WTC11 (cell line): ENCODE data around the gene KDM5A. TPM values are rescaled to one million over a fixed set of nuclear protein-coding genes. Genes with fewer than 3 reads are reported as not detected.

Experiments
- ATAC-seq: fragments of 200-7000 bp; cut with Tn5 transposase; 2 replicates; pipeline ENCODE4 v1.10.0; 2021; ENCODE audit warnings: mild to moderate bottlenecking, moderate library complexity
- CTCF ChIA-PET: fragments of 300-600 bp; sonication (Branson Sonifier 250); formaldehyde crosslinking; loops from one replicate; lab custom pipeline; 2021; ENCODE audit warnings: antibody characterized with exemption; lab: Charles Lee
- POLR2A ChIA-PET: fragments of 350-600 bp; sonication (Branson Sonifier 250); formaldehyde crosslinking; loops from one replicate; lab custom pipeline; 2021; ENCODE audit warnings: antibody characterized with exemption; lab: Charles Lee
- DNase-seq: peaks from one replicate; pipeline ENCODE4 v3.0.0; 2021; ENCODE audit warnings: low spot score
- H3K27ac Mint-ChIP-seq: 2 replicates; pipeline ENCODE4 v1.8.0; 2021; ENCODE audit warnings: mixed read lengths
- H3K27me3 Mint-ChIP-seq: 2 replicates; pipeline ENCODE4 v1.8.0; 2021; ENCODE audit warnings: low read depth, mild to moderate bottlenecking, moderate library complexity, mixed read lengths
- H3K36me3 Mint-ChIP-seq: 2 replicates; pipeline ENCODE4 v1.8.0; 2021; ENCODE audit warnings: mixed read lengths
- H3K4me1 Mint-ChIP-seq: 2 replicates; pipeline ENCODE4 v1.8.0; 2022; ENCODE audit warnings: mixed read lengths
- H3K4me3 Mint-ChIP-seq: 2 replicates; pipeline ENCODE4 v1.8.0; 2021; ENCODE audit warnings: mild to moderate bottlenecking, moderate library complexity, mixed read lengths
- H3K9me3 Mint-ChIP-seq: 2 replicates; pipeline ENCODE4 v1.8.0; 2021; ENCODE audit warnings: mixed read lengths
- CBFB ChIP-seq: sonication (generic); formaldehyde crosslinking; IDR thresholded peaks from 2 replicates; pipeline ENCODE4 v1.8.1; 2022; ENCODE audit warnings: mild to moderate bottlenecking, low read depth, missing genetic modification reagents
- CREM ChIP-seq: sonication (generic); formaldehyde crosslinking; IDR thresholded peaks from 2 replicates; pipeline ENCODE4 v1.8.1; 2022; ENCODE audit warnings: mild to moderate bottlenecking, missing genetic modification reagents, moderate library complexity
- EMX1 ChIP-seq: fragments of 250-450 bp; sonication (Bioruptor Pico); IDR thresholded peaks from 2 replicates; pipeline ENCODE4 v1.8.0; 2021; ENCODE audit warnings: mild to moderate bottlenecking
- FOXJ3 ChIP-seq: sonication (generic); formaldehyde crosslinking; IDR thresholded peaks from 2 replicates; pipeline ENCODE4 v1.9.0; 2021; ENCODE audit warnings: missing genetic modification reagents, mild to moderate bottlenecking, borderline replicate concordance
- FOXK1 ChIP-seq: sonication (generic); formaldehyde crosslinking; IDR thresholded peaks from 2 replicates; pipeline ENCODE4 v1.8.0; 2022; ENCODE audit warnings: mild to moderate bottlenecking, moderate library complexity, missing genetic modification reagents
- FOXP1 ChIP-seq: sonication (generic); formaldehyde crosslinking; IDR thresholded peaks from 2 replicates; pipeline ENCODE4 v1.8.0; 2022; ENCODE audit warnings: missing genetic modification reagents, mild to moderate bottlenecking, moderate library complexity, borderline replicate concordance
- GRHL2 ChIP-seq: fragments of 250-450 bp; sonication (Bioruptor Pico); IDR thresholded peaks from 2 replicates; pipeline ENCODE4 v1.8.0; 2022; ENCODE audit warnings: mild to moderate bottlenecking, moderate library complexity; ENCODE audit not compliant: insufficient replicate concordance, severe bottlenecking
- IRF2 ChIP-seq: sonication (generic); formaldehyde crosslinking; IDR thresholded peaks from 2 replicates; pipeline ENCODE4 v1.8.0; 2022; ENCODE audit warnings: low read depth, missing genetic modification reagents, borderline replicate concordance
- JUN ChIP-seq: sonication (generic); formaldehyde crosslinking; IDR thresholded peaks from 2 replicates; pipeline ENCODE4 v1.8.0; 2023; ENCODE audit warnings: mild to moderate bottlenecking, missing genetic modification reagents
- KAT7 ChIP-seq: sonication (generic); formaldehyde crosslinking; IDR thresholded peaks from 2 replicates; pipeline ENCODE4 v1.8.1; 2023; ENCODE audit warnings: missing genetic modification reagents, mild to moderate bottlenecking, borderline replicate concordance
- NFYB ChIP-seq: sonication (generic); formaldehyde crosslinking; conservative IDR thresholded peaks from 2 replicates; pipeline ENCODE4 v1.8.0; 2022; ENCODE audit warnings: low read depth, missing genetic modification reagents
- SMAD4 ChIP-seq: sonication (generic); formaldehyde crosslinking; IDR thresholded peaks from 2 replicates; pipeline ENCODE4 v1.8.0; 2022; ENCODE audit warnings: mild to moderate bottlenecking, missing genetic modification reagents
- ZNF232 ChIP-seq: sonication (generic); formaldehyde crosslinking; IDR thresholded peaks from 2 replicates; pipeline ENCODE4 v1.8.0; 2022; ENCODE audit warnings: mild to moderate bottlenecking, missing genetic modification reagents
- ZNF423 ChIP-seq: fragments of 250-450 bp; sonication (Bioruptor Pico); IDR thresholded peaks from 2 replicates; pipeline ENCODE4 v2.1.2; 2022; ENCODE audit warnings: mild to moderate bottlenecking, moderate library complexity
- total RNA-seq: library from RNA; stranded (reverse); gene quantifications from 3 replicates; pipeline ENCODE4 v1.2.3, GENCODE V29; 2021
- TF ChIP-seq, protein P1 (sequence below): fragments of 250-450 bp; sonication (Bioruptor Pico); conservative IDR thresholded peaks from 2 replicates; pipeline ENCODE4 v1.9.0; 2021; ENCODE audit warnings: mild to moderate bottlenecking
- TF ChIP-seq, protein P2 (sequence below): sonication (generic); formaldehyde crosslinking; IDR thresholded peaks from 2 replicates; pipeline ENCODE4 v1.8.1; 2023; ENCODE audit warnings: mild to moderate bottlenecking, missing genetic modification reagents, moderate library complexity
- TF ChIP-seq, protein P3 (sequence below): sonication (generic); formaldehyde crosslinking; IDR thresholded peaks from 2 replicates; pipeline ENCODE4 v1.8.0; 2022; ENCODE audit warnings: mild to moderate bottlenecking, missing genetic modification reagents
- TF ChIP-seq, protein P4 (sequence below): sonication (generic); formaldehyde crosslinking; conservative IDR thresholded peaks from 2 replicates; pipeline ENCODE4 v1.8.1; 2023; ENCODE audit warnings: mild to moderate bottlenecking, low read depth, missing genetic modification reagents, moderate library complexity
- TF ChIP-seq, protein P5 (sequence below): sonication (generic); formaldehyde crosslinking; IDR thresholded peaks from 2 replicates; pipeline ENCODE4 v1.8.0; 2023; ENCODE audit warnings: mild to moderate bottlenecking, missing genetic modification reagents
- TF ChIP-seq, protein P6 (sequence below): fragments of 250-450 bp; sonication (Bioruptor Pico); IDR thresholded peaks from 2 replicates; pipeline ENCODE4 v2.1.2; 2022; ENCODE audit warnings: mild to moderate bottlenecking, moderate library complexity
- TF ChIP-seq, protein P7 (sequence below): sonication (generic); formaldehyde crosslinking; IDR thresholded peaks from 2 replicates; pipeline ENCODE4 v1.8.1; 2023; ENCODE audit warnings: mild to moderate bottlenecking, missing genetic modification reagents

Gene KDM5A
- total RNA-seq, 1 experiment from 2014 or later, result 57.6 TPM

DNA sequence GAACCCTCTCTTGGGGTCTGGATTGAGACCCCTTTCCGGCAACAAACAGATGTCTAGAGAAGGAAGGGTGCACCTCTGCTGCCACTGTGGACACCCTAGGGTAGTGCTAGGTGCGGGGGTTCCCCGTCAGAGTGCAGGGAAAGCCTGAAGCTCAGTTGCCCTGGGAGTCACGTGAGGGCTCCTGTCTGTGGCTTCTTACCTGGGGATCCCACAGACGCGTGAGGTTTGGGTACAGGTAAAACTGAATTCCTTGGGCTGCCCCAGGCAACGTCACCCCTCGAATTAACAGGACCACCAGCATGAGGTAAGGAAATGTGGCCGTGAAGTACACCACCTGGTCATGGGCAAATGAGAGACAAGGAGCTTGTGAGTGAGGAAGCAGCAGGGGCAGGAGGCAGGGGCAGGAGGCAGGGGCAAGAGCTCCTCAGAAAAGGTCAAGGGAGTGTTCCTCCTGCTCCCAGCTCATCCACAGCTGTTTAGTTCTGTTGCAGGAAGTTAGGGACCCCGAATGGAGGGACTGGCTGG, 154.2 kb downstream of the KDM5A start (continued):
- TF ChIP-seq, protein P1, sequence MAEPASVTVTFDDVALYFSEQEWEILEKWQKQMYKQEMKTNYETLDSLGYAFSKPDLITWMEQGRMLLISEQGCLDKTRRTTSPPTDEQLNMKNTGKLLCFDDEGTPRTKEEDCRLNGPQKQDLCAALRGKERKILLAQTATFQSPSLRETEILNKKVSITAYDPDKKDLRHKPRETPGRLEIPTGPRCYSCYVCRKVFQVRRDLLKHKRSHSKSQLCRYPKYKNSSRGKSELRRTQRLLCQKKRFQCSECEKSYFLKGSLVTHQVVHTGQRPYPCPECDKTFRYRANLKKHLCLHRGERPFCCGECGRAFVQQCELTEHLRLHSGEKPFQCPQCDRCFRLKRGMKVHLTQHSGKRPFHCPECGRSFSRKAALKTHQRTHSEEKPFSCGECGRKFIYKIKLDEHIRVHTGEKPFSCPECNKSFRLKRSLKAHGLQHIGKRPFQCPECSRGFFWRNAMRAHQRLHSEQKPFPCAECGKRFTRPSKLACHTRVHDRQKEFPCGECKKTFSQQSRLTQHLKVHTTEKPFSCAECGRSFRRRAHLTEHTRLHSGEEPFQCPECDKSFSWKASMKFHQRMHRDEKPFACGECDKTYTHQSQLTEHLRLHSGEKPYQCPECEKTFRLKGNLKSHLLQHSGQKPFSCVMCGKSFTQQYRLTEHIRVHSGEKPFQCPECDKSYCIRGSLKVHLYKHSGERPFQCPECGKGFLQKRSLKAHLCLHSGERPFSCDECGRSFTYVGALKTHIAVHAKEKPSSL, result no peak
- TF ChIP-seq IRF2, result no peak

DNA sequence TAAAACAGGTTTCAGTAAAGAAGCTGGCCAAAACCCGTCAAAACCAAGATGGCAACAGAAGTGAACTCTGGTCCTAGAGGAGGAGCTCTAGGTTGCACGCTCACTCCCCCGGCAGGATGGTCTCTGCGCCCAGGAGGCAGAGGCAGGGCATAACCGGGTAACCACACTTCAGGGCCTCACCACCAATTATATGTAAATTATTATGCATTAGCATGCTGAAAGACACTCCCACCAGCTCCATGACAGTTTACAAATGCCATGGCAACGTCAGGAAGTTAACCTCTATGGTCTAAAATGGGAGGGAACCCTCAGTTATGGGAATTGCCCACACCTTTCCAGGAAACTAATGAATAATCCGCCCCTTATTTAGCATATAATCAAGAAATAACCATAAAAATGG, 155.1 kb downstream of the KDM5A start:
- TF ChIP-seq CREM (CRISPR knock-in tag) (no peak), CBFB (CRISPR knock-in tag) (no peak), FOXP1 (CRISPR knock-in tag) (no peak), JUN (CRISPR knock-in tag) (no peak), ZNF423 (CRISPR knock-in tag) (no peak), NFYB (CRISPR knock-in tag) (no peak), SMAD4 (CRISPR knock-in tag) (no peak), GRHL2 (CRISPR knock-in tag) (no peak), EMX1 (CRISPR knock-in tag) (no peak), FOXK1 (CRISPR knock-in tag) (no peak), FOXJ3 (CRISPR knock-in tag) (no peak), KAT7 (CRISPR knock-in tag) (no peak), ZNF232 (CRISPR knock-in tag) (no peak)
- TF ChIP-seq, protein P2, sequence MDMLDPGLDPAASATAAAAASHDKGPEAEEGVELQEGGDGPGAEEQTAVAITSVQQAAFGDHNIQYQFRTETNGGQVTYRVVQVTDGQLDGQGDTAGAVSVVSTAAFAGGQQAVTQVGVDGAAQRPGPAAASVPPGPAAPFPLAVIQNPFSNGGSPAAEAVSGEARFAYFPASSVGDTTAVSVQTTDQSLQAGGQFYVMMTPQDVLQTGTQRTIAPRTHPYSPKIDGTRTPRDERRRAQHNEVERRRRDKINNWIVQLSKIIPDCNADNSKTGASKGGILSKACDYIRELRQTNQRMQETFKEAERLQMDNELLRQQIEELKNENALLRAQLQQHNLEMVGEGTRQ (CRISPR knock-in tag), result no peak
- TF ChIP-seq, protein P3, sequence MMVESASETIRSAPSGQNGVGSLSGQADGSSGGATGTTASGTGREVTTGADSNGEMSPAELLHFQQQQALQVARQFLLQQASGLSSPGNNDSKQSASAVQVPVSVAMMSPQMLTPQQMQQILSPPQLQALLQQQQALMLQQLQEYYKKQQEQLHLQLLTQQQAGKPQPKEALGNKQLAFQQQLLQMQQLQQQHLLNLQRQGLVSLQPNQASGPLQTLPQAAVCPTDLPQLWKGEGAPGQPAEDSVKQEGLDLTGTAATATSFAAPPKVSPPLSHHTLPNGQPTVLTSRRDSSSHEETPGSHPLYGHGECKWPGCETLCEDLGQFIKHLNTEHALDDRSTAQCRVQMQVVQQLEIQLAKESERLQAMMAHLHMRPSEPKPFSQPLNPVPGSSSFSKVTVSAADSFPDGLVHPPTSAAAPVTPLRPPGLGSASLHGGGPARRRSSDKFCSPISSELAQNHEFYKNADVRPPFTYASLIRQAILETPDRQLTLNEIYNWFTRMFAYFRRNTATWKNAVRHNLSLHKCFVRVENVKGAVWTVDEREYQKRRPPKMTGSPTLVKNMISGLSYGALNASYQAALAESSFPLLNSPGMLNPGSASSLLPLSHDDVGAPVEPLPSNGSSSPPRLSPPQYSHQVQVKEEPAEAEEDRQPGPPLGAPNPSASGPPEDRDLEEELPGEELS, result no peak
- TF ChIP-seq, protein P4, sequence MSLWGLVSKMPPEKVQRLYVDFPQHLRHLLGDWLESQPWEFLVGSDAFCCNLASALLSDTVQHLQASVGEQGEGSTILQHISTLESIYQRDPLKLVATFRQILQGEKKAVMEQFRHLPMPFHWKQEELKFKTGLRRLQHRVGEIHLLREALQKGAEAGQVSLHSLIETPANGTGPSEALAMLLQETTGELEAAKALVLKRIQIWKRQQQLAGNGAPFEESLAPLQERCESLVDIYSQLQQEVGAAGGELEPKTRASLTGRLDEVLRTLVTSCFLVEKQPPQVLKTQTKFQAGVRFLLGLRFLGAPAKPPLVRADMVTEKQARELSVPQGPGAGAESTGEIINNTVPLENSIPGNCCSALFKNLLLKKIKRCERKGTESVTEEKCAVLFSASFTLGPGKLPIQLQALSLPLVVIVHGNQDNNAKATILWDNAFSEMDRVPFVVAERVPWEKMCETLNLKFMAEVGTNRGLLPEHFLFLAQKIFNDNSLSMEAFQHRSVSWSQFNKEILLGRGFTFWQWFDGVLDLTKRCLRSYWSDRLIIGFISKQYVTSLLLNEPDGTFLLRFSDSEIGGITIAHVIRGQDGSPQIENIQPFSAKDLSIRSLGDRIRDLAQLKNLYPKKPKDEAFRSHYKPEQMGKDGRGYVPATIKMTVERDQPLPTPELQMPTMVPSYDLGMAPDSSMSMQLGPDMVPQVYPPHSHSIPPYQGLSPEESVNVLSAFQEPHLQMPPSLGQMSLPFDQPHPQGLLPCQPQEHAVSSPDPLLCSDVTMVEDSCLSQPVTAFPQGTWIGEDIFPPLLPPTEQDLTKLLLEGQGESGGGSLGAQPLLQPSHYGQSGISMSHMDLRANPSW (CRISPR knock-in tag), result no peak
- TF ChIP-seq, protein P5, sequence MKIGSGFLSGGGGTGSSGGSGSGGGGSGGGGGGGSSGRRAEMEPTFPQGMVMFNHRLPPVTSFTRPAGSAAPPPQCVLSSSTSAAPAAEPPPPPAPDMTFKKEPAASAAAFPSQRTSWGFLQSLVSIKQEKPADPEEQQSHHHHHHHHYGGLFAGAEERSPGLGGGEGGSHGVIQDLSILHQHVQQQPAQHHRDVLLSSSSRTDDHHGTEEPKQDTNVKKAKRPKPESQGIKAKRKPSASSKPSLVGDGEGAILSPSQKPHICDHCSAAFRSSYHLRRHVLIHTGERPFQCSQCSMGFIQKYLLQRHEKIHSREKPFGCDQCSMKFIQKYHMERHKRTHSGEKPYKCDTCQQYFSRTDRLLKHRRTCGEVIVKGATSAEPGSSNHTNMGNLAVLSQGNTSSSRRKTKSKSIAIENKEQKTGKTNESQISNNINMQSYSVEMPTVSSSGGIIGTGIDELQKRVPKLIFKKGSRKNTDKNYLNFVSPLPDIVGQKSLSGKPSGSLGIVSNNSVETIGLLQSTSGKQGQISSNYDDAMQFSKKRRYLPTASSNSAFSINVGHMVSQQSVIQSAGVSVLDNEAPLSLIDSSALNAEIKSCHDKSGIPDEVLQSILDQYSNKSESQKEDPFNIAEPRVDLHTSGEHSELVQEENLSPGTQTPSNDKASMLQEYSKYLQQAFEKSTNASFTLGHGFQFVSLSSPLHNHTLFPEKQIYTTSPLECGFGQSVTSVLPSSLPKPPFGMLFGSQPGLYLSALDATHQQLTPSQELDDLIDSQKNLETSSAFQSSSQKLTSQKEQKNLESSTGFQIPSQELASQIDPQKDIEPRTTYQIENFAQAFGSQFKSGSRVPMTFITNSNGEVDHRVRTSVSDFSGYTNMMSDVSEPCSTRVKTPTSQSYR (CRISPR knock-in tag), result no peak
- TF ChIP-seq, protein P6, sequence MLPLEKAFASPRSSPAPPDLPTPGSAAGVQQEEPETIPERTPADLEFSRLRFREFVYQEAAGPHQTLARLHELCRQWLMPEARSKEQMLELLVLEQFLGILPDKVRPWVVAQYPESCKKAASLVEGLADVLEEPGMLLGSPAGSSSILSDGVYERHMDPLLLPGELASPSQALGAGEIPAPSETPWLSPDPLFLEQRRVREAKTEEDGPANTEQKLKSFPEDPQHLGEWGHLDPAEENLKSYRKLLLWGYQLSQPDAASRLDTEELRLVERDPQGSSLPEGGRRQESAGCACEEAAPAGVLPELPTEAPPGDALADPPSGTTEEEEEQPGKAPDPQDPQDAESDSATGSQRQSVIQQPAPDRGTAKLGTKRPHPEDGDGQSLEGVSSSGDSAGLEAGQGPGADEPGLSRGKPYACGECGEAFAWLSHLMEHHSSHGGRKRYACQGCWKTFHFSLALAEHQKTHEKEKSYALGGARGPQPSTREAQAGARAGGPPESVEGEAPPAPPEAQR (CRISPR knock-in tag), result no peak
- TF ChIP-seq, protein P7, sequence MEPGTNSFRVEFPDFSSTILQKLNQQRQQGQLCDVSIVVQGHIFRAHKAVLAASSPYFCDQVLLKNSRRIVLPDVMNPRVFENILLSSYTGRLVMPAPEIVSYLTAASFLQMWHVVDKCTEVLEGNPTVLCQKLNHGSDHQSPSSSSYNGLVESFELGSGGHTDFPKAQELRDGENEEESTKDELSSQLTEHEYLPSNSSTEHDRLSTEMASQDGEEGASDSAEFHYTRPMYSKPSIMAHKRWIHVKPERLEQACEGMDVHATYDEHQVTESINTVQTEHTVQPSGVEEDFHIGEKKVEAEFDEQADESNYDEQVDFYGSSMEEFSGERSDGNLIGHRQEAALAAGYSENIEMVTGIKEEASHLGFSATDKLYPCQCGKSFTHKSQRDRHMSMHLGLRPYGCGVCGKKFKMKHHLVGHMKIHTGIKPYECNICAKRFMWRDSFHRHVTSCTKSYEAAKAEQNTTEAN, result no peak
- TF ChIP-seq, all 79 proteins: peak for 0
- H3K27me3 Mint-ChIP-seq, result peaks cover 16% of the 10 kb centered on the region
- DNase-seq (no peak), ATAC-seq (no peak)
- ChIA-PET POLR2A (no interaction called here), CTCF (interaction anchor here (0.5 to 3.2 kb wide), 2 partner anchors 14 to 34 kb away, joined by 4 to 30 read pairs; no protein-coding TSS in a partner anchor)
- H3K27ac Mint-ChIP-seq, result no peak overlapping the region
- H3K9me3 Mint-ChIP-seq, result peaks cover 37% of the 10 kb centered on the region
- no peak overlapping the region for H3K4me3 Mint-ChIP-seq
- peaks cover 22% of the 10 kb centered on the region for H3K36me3 Mint-ChIP-seq
- peaks cover 13% of the 10 kb centered on the region for H3K4me1 Mint-ChIP-seq
